Sigmoid colon (tissue), 4 donors: ENCODE results near the gene FUT7.

Experiments used
- CTCF ChIP-seq, 4 experiments: fragments of 450-650 bp in 3 of 4; fragments of 200-600 bp in 1 of 4; IDR thresholded peaks; one replicate each; pipeline ENCODE4 v1.5.1; 2016 to 2019; ENCODE audit warnings: antibody characterized with exemption in 4 of 4, mild to moderate bottlenecking in 3 of 4, moderate library complexity in 2 of 4
- EP300 ChIP-seq, 4 donors: sonication (generic); formaldehyde crosslinking; IDR thresholded peaks; one replicate each; pipeline ENCODE4 v1.6.1; 2017; ENCODE audit warnings: antibody characterized with exemption in 4 of 4
- POLR2A ChIP-seq, 2 donors: fragments of 450-650 bp; IDR thresholded peaks; one replicate each; pipeline ENCODE4 v1.6.1; 2016; ENCODE audit warnings: antibody characterized with exemption in 2 of 2, mild to moderate bottlenecking in 2 of 2, moderate library complexity in 2 of 2
- POLR2AphosphoS5 ChIP-seq, 4 donors: sonication (generic); formaldehyde crosslinking; IDR thresholded peaks; one replicate each; pipeline ENCODE4 v1.6.1; 2017; ENCODE audit warnings: antibody characterized with exemption in 4 of 4

GRCh38 chr9:137028263-137029057 is 3.4 kb downstream of the FUT7 start:
- TF ChIP-seq CTCF (IDR thresholded peaks at IDR 0.05), result no peak
- TF ChIP-seq POLR2A (IDR thresholded peaks at IDR 0.05), result no peak
- TF ChIP-seq POLR2AphosphoS5 (IDR thresholded peaks at IDR 0.05), result no peak
- TF ChIP-seq EP300 (IDR thresholded peaks at IDR 0.05), result no peak
